GM12872 (cell line): ENCODE results near the gene HSPG2.

ENCODE experiments used
- CTCF ChIP-seq: IDR thresholded peaks from 3 replicates; pipeline ENCODE4 v1.5.1; 2011; ENCODE audit warnings: low read depth, mild to moderate bottlenecking, low read length, moderate library complexity; ENCODE audit not compliant: insufficient read depth

The HSPG2 gene

DNA sequence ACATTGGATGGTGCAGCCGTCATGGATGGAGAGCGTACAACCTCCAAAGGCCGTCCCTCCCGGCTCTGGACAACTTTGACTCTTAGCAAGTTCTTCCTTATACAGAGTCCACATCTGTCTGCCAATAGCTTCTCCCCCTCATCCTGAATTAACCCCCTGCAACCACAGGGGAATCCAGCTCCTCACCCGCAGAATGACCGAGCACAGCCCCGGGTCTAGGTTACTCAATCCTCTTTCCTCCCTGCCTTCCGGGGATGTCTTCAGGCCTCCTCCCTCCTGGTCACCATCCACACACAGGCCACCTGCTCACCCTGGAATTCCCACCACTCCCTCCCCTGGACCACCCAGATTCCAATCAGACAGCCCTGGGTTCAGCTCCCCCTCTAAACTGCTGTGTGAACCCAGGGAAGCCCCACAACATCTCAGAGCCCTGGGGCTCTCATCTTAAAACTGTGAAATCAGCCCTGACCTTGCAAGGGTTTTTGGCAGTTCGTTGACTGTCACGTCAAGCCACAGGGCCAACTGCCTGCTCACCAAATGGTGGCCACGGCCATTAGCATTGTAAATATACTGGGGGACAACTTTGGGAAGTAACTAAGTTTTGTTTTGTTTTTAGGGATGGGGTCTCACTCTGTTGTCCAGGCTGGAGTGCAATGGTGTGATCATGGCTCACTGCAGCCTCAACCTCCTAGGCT lies 54.2 kb downstream of the HSPG2 start:
- no peak for TF ChIP-seq CTCF

- TF ChIP-seq CTCF, result no peak
Observed at GRCh38 chr1:21881250-21881649, 55.9 kb downstream of the HSPG2 start.

GRCh38 chr1:21880619-21880970 lies 56.5 kb downstream of the HSPG2 start:
- no peak for TF ChIP-seq CTCF

GRCh38 chr1:21879928-21880618 lies 57.0 kb downstream of the HSPG2 start:
- TF ChIP-seq CTCF, result no peak

DNA sequence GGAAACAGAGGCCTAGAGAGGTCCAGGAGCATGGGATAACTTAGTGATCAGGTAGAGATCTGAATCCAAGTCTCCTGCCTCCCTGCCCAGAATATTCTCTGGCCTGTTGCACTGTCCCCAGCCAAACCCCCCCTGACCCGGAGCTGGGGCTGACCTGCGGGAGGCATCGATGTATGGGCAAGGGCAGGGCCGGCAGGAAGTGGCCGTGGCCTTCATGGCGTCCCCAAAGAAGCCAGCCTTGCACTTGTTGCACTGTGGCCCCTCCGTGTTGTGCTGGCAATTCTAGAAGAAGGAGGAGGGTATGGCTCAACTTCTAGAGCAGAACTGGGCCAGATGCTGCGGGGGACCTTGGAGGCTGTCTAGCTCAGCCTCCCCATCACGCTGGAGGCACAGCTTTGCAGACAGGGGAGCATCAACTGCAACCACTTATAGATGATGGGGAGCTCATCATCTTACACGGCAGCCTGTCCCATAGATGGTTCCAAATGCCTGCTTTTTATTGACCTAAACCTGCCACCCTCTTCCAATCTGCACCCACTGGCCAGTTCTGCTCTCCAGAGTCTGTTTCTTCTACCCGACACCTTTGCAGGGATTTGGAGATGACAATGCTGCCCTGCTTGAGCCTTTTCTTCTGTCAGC lies 58.2 kb downstream of the HSPG2 start:
- no peak for TF ChIP-seq CTCF

- TF ChIP-seq CTCF, result no peak
Observed at GRCh38 chr1:21878009-21878773, 58.9 kb downstream of the HSPG2 start.

DNA sequence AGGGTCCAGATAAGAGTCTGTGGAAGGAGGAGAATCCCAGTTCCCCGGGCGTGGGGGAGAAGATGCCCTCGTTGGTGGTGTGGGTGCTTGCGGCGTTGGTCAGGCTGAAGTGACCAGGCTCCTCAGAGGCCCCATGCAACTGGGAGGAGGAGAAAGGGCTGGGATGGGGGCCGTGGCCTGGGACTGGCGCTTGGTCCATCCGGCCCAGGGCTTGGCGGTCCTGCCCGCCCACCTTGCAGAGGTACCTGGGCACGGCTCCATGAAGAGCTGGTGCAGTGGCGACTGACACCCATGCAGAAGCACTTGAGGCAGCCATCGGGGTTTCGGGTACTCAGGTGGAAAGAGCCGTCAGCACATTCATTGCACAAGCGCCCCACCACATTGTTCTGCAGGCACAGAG lies 60.8 kb downstream of the HSPG2 start:
- no peak for TF ChIP-seq CTCF
